HL-60 (cell line): ENCODE measurements around the gene ASS1.

Experiments
- DNase-seq, 2 experiments: peaks; one replicate each; pipeline ENCODE4 v3.0.0-alpha.2; 2010 to 2020; ENCODE audit warnings: low read depth in 1 of 2, low spot score in 1 of 2
- H3K27ac ChIP-seq: fragments of 250-450 bp; sonication (Bioruptor Pico); replicated peaks from 2 replicates; pipeline ENCODE4 v1.5.1; 2020; ENCODE audit warnings: mild to moderate bottlenecking, moderate library complexity
- H3K27me3 ChIP-seq: fragments of 250-450 bp; sonication (Bioruptor Pico); 2 replicates; pipeline ENCODE4 v1.5.1; 2021; ENCODE audit warnings: mild to moderate bottlenecking, moderate library complexity; ENCODE audit not compliant: insufficient read depth, poor library complexity, severe bottlenecking
- H3K4me3 ChIP-seq: replicated peaks from 2 replicates; pipeline ENCODE4 v1.5.1; 2011; ENCODE audit warnings: mild to moderate bottlenecking, control low read depth, low read length; ENCODE audit not compliant: insufficient read depth
- GABPA ChIP-seq: IDR thresholded peaks from 2 replicates; pipeline ENCODE4 v1.6.1; 2012; ENCODE audit warnings: low read depth
- POLR2AphosphoS5 ChIP-seq: IDR thresholded peaks from 2 replicates; pipeline ENCODE4 v1.6.1; 2012; ENCODE audit warnings: low read depth
- SPI1 ChIP-seq: IDR thresholded peaks from 2 replicates; pipeline ENCODE4 v1.6.1; 2012; ENCODE audit warnings: low read depth, mild to moderate bottlenecking, borderline replicate concordance
- TF ChIP-seq, protein P1 (sequence below): IDR thresholded peaks from one replicate; pipeline ENCODE4 v1.5.1; 2011; ENCODE audit warnings: low read length, control low read depth, inconsistent platforms; ENCODE audit not compliant: insufficient read depth
- TF ChIP-seq, protein P2 (sequence below): IDR thresholded peaks from 2 replicates; pipeline ENCODE4 v1.6.1; 2012; ENCODE audit warnings: low read depth; ENCODE audit not compliant: insufficient replicate concordance

The ASS1 gene

DNA sequence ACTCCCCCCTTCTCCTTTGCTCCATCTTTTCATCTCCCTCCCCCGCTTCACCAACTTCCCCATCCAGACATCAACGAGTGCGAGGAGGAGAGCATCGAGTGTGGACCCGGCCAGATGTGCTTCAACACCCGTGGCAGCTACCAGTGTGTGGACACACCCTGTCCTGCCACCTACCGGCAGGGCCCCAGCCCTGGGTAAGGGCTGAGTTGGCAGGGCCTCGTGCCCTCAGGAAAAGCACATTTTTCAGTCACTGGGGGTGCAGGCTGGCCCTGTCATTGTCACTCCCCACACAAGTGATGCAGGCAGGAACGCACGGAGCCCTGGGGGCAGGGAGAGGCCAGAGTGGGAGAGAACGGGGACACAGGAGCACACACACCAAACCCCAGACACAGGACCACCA is 12.4 kb upstream of the ASS1 start:
- no peak overlapping the region for H3K27ac ChIP-seq
- peaks cover 12% of the 10 kb centered on the region for H3K27me3 ChIP-seq
- peak in 1 of 2 experiments; percentile 29 for DNase-seq
- H3K4me3 ChIP-seq, result no peak overlapping the region
- TF ChIP-seq, protein P1, sequence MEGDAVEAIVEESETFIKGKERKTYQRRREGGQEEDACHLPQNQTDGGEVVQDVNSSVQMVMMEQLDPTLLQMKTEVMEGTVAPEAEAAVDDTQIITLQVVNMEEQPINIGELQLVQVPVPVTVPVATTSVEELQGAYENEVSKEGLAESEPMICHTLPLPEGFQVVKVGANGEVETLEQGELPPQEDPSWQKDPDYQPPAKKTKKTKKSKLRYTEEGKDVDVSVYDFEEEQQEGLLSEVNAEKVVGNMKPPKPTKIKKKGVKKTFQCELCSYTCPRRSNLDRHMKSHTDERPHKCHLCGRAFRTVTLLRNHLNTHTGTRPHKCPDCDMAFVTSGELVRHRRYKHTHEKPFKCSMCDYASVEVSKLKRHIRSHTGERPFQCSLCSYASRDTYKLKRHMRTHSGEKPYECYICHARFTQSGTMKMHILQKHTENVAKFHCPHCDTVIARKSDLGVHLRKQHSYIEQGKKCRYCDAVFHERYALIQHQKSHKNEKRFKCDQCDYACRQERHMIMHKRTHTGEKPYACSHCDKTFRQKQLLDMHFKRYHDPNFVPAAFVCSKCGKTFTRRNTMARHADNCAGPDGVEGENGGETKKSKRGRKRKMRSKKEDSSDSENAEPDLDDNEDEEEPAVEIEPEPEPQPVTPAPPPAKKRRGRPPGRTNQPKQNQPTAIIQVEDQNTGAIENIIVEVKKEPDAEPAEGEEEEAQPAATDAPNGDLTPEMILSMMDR, result no peak
- TF ChIP-seq SPI1 (no peak), GABPA (no peak), POLR2AphosphoS5 (no peak)
- TF ChIP-seq, protein P2, sequence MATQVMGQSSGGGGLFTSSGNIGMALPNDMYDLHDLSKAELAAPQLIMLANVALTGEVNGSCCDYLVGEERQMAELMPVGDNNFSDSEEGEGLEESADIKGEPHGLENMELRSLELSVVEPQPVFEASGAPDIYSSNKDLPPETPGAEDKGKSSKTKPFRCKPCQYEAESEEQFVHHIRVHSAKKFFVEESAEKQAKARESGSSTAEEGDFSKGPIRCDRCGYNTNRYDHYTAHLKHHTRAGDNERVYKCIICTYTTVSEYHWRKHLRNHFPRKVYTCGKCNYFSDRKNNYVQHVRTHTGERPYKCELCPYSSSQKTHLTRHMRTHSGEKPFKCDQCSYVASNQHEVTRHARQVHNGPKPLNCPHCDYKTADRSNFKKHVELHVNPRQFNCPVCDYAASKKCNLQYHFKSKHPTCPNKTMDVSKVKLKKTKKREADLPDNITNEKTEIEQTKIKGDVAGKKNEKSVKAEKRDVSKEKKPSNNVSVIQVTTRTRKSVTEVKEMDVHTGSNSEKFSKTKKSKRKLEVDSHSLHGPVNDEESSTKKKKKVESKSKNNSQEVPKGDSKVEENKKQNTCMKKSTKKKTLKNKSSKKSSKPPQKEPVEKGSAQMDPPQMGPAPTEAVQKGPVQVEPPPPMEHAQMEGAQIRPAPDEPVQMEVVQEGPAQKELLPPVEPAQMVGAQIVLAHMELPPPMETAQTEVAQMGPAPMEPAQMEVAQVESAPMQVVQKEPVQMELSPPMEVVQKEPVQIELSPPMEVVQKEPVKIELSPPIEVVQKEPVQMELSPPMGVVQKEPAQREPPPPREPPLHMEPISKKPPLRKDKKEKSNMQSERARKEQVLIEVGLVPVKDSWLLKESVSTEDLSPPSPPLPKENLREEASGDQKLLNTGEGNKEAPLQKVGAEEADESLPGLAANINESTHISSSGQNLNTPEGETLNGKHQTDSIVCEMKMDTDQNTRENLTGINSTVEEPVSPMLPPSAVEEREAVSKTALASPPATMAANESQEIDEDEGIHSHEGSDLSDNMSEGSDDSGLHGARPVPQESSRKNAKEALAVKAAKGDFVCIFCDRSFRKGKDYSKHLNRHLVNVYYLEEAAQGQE, result no peak

DNA sequence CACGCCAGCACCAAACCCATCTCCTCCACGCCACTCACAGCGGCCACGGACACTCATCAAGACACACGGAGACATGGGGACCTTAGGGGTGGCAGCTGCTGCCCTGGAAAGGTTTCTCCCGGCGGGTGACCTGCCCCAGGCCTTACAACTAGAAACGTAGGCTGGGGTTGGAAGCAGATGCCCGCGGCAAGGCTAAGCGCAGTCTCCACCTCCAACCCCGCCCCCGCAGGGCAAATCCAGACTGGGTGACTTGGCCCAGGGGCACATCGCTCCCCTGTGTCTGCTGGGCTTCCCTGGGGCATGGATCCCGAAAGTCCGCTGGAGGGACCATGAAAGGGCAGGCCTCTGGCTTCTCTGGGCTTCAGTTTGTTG is 12.0 kb upstream of the ASS1 start:
- peaks cover 12% of the 10 kb centered on the region for H3K27me3 ChIP-seq
- DNase-seq, result no peak
- no peak overlapping the region for H3K27ac ChIP-seq
- H3K4me3 ChIP-seq, result no peak overlapping the region
- TF ChIP-seq, protein P1, result no peak
- TF ChIP-seq, protein P2, result no peak
- TF ChIP-seq GABPA (no peak), POLR2AphosphoS5 (no peak), SPI1 (no peak)

DNA sequence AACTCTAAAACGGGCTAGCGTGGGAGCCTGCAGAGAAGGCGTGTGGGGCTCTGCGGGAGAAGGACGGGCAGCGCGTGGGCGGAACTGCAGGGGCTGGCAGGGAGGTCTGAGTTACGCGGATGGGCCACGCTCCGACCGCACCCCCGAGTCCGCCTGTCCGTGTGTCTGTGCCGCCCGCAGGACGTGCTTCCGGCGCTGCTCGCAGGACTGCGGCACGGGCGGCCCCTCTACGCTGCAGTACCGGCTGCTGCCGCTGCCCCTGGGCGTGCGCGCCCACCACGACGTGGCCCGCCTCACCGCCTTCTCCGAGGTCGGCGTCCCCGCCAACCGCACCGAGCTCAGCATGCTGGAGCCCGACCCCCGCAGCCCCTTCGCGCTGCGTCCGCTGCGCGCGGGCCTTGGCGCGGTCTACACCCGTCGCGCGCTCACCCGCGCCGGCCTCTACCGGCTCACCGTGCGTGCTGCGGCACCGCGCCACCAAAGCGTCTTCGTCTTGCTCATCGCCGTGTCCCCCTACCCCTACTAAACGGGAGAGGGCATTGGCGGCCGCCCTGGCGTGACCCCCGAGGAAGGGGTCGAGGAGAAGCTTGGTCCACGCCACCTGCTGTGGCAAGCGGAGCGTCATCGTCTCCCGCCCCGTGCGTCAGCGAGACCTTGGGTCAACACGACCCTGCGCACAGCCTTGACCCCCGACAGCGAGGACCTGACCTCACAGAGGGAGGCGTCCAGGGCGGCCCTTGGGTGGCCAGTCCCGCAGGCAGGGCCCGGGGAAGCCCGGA is 11.4 kb upstream of the ASS1 start:
- TF ChIP-seq, protein P2, result no peak
- TF ChIP-seq, protein P1, result peak; percentile 15
- peaks cover 12% of the 10 kb centered on the region for H3K27me3 ChIP-seq
- peak in 1 of 2 experiments; percentile 16 for DNase-seq
- no peak overlapping the region for H3K27ac ChIP-seq
- H3K4me3 ChIP-seq, result peak overlapping the region; percentile 10
